Measurements from ENCODE around the gene FCHSD2. TPM values are rescaled to one million over a fixed set of nuclear protein-coding genes. Genes with fewer than 3 reads are reported as not detected.

Gene FCHSD2
- polyA plus RNA-seq, 2 of the 4 experiments (the other 2 are of a cell fraction) = 10.5 to 19.0 TPM

DNA sequence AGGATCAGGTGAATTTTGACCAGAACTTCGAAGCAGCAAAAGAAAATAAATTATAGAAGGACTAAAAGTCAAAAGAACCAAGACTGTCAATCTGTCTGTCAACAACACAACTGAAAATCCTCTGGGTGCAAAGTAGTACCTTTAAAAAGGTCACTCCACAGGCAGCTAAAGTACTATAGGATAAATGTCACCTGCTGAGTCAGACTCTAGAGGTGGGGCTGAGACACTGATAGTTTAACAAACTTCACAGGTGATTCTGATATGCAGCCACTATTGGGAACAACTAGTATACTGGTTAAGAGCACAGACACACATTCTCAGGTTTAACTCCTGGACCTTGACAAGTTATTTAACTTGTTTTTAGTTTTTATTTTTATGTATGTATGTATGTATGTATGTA lies 107.3 kb downstream of the FCHSD2 start:
- 55% methylated on average over 1 of the region's 1 CpG for WGBS (ENCODE audit: missing lambda C conversion rate)
- ATAC-seq (no peak), DNase-seq (ENCODE audit: low read depth in 1 of 2, low spot score in 1 of 2) (no peak), FAIRE-seq (no peak)
- H3K27ac ChIP-seq = no peak overlapping the region
- CTCF ChIA-PET = interaction anchor here (0.6 kb wide), 1 partner anchor 220 kb away, joined by 4 read pairs; no protein-coding TSS in a partner anchor
- no peak overlapping the region for H3K4me2 ChIP-seq
- no peak for TF ChIP-seq EHF (CRISPR knock-in tag; IDR thresholded peaks at IDR 0.05)
- TF ChIP-seq, protein P1, sequence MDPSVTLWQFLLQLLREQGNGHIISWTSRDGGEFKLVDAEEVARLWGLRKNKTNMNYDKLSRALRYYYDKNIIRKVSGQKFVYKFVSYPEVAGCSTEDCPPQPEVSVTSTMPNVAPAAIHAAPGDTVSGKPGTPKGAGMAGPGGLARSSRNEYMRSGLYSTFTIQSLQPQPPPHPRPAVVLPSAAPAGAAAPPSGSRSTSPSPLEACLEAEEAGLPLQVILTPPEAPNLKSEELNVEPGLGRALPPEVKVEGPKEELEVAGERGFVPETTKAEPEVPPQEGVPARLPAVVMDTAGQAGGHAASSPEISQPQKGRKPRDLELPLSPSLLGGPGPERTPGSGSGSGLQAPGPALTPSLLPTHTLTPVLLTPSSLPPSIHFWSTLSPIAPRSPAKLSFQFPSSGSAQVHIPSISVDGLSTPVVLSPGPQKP (IDR thresholded peaks at IDR 0.05; ENCODE audit: low read depth, low read length) = no peak
- TF ChIP-seq ESRRA (IDR thresholded peaks at IDR 0.05; ENCODE audit: borderline replicate concordance, low read length) = no peak
- TF ChIP-seq, protein P2, sequence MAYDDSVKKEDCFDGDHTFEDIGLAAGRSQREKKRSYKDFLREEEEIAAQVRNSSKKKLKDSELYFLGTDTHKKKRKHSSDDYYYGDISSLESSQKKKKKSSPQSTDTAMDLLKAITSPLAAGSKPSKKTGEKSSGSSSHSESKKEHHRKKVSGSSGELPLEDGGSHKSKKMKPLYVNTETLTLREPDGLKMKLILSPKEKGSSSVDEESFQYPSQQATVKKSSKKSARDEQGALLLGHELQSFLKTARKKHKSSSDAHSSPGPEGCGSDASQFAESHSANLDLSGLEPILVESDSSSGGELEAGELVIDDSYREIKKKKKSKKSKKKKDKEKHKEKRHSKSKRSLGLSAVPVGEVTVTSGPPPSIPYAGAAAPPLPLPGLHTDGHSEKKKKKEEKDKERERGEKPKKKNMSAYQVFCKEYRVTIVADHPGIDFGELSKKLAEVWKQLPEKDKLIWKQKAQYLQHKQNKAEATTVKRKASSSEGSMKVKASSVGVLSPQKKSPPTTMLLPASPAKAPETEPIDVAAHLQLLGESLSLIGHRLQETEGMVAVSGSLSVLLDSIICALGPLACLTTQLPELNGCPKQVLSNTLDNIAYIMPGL (CRISPR knock-in tag; IDR thresholded peaks at IDR 0.05; ENCODE audit: borderline replicate concordance) = no peak
- no peak for TF ChIP-seq MAFK (IDR thresholded peaks at IDR 0.05; ENCODE audit: partially characterized antibody)
- no peak for TF ChIP-seq EP300 (IDR thresholded peaks at IDR 0.05)
- TF ChIP-seq HOXA7 (CRISPR knock-in tag; IDR thresholded peaks at IDR 0.05) = no peak
- TF ChIP-seq MAZ (IDR thresholded peaks at IDR 0.05; ENCODE audit: borderline replicate concordance, low read depth, low read length) = no peak
- no peak for TF ChIP-seq NFE2L2 (conservative IDR thresholded peaks at IDR 0.05; ENCODE audit: low read length)
- TF ChIP-seq NR3C1 (IDR thresholded peaks at IDR 0.05) = no peak
- no peak overlapping the region for H3K4me3 ChIP-seq
- H3K4me1 ChIP-seq = no peaks in the 10 kb centered on the region
- no peaks in the 10 kb centered on the region for H3K9me3 ChIP-seq
- POLR2A ChIA-PET = no interaction called here

- Histone ChIP-seq H3K4me3 (no peak overlapping the region), H3K27ac (no peak overlapping the region), H3K9me3 (no peaks in the 10 kb centered on the region), H3K4me2 (no peak overlapping the region), H3K4me1 (no peaks in the 10 kb centered on the region)
- DNase-seq (ENCODE audit: low read depth in 1 of 2, low spot score in 1 of 2) (no peak), FAIRE-seq (no peak), ATAC-seq (no peak)
- WGBS (ENCODE audit: missing lambda C conversion rate) = 65% methylated on average over 3 of the region's 3 CpGs
- POLR2A ChIA-PET = no interaction called here
- no peak for TF ChIP-seq SMC3 (IDR thresholded peaks at IDR 0.05)
- TF ChIP-seq, protein P3, sequence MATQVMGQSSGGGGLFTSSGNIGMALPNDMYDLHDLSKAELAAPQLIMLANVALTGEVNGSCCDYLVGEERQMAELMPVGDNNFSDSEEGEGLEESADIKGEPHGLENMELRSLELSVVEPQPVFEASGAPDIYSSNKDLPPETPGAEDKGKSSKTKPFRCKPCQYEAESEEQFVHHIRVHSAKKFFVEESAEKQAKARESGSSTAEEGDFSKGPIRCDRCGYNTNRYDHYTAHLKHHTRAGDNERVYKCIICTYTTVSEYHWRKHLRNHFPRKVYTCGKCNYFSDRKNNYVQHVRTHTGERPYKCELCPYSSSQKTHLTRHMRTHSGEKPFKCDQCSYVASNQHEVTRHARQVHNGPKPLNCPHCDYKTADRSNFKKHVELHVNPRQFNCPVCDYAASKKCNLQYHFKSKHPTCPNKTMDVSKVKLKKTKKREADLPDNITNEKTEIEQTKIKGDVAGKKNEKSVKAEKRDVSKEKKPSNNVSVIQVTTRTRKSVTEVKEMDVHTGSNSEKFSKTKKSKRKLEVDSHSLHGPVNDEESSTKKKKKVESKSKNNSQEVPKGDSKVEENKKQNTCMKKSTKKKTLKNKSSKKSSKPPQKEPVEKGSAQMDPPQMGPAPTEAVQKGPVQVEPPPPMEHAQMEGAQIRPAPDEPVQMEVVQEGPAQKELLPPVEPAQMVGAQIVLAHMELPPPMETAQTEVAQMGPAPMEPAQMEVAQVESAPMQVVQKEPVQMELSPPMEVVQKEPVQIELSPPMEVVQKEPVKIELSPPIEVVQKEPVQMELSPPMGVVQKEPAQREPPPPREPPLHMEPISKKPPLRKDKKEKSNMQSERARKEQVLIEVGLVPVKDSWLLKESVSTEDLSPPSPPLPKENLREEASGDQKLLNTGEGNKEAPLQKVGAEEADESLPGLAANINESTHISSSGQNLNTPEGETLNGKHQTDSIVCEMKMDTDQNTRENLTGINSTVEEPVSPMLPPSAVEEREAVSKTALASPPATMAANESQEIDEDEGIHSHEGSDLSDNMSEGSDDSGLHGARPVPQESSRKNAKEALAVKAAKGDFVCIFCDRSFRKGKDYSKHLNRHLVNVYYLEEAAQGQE (IDR thresholded peaks at IDR 0.05) = no peak
- TF ChIP-seq, protein P2 (CRISPR knock-in tag; IDR thresholded peaks at IDR 0.05; ENCODE audit: borderline replicate concordance) = no peak
- no peak for TF ChIP-seq NPAS2 (CRISPR knock-in tag; IDR thresholded peaks at IDR 0.05; ENCODE audit: borderline replicate concordance)
- TF ChIP-seq CBX2 (IDR thresholded peaks at IDR 0.05; ENCODE audit: borderline replicate concordance, low read depth) = no peak
- TF ChIP-seq, protein P4, sequence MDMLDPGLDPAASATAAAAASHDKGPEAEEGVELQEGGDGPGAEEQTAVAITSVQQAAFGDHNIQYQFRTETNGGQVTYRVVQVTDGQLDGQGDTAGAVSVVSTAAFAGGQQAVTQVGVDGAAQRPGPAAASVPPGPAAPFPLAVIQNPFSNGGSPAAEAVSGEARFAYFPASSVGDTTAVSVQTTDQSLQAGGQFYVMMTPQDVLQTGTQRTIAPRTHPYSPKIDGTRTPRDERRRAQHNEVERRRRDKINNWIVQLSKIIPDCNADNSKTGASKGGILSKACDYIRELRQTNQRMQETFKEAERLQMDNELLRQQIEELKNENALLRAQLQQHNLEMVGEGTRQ (IDR thresholded peaks at IDR 0.05) = no peak
- TF ChIP-seq, protein P5, sequence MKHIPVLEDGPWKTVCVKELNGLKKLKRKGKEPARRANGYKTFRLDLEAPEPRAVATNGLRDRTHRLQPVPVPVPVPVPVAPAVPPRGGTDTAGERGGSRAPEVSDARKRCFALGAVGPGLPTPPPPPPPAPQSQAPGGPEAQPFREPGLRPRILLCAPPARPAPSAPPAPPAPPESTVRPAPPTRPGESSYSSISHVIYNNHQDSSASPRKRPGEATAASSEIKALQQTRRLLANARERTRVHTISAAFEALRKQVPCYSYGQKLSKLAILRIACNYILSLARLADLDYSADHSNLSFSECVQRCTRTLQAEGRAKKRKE (CRISPR knock-in tag; IDR thresholded peaks at IDR 0.05; ENCODE audit: low read depth) = no peak
- TF ChIP-seq, protein P6, sequence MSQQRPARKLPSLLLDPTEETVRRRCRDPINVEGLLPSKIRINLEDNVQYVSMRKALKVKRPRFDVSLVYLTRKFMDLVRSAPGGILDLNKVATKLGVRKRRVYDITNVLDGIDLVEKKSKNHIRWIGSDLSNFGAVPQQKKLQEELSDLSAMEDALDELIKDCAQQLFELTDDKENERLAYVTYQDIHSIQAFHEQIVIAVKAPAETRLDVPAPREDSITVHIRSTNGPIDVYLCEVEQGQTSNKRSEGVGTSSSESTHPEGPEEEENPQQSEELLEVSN (IDR thresholded peaks at IDR 0.05; ENCODE audit: borderline replicate concordance, low read depth) = no peak
- TF ChIP-seq HEYL (CRISPR knock-in tag; IDR thresholded peaks at IDR 0.05) = no peak
- TF ChIP-seq TFCP2L1 (CRISPR knock-in tag; IDR thresholded peaks at IDR 0.05) = no peak
- TF ChIP-seq SREBF2 (IDR thresholded peaks at IDR 0.05) = no peak
- no peak for TF ChIP-seq CHD2 (IDR thresholded peaks at IDR 0.05; ENCODE audit: low read length, partially characterized antibody)
- TF ChIP-seq, protein P1 (IDR thresholded peaks at IDR 0.05; ENCODE audit: low read depth, low read length) = no peak
- TF ChIP-seq EHF (CRISPR knock-in tag; IDR thresholded peaks at IDR 0.05) = no peak
- CTCF ChIA-PET = interaction anchor here (0.6 kb wide), 1 partner anchor 220 kb away, joined by 4 read pairs; no protein-coding TSS in a partner anchor
Measured at GRCh38 chr11:73034331-73034730, 107.8 kb downstream of the FCHSD2 start.
